Measurements from ENCODE around the gene CDH20.

GRCh38 chr18:61414086-61414485 is 80.9 kb downstream of the CDH20 start:
- TF ChIP-seq CTCF (IDR thresholded peaks at IDR 0.05) (no peak), POLR2A (IDR thresholded peaks at IDR 0.05) (no peak)

All from vagina (tissue), 2 donors.